ENCODE results near the gene RNU2-63P. TPM values are rescaled to one million over a fixed set of nuclear protein-coding genes. Genes with fewer than 3 reads are reported as not detected.
"Not testable (repeated sequence)": the region's sequence is repeated elsewhere in the genome, so short reads cannot be mapped to it uniquely, and the experiment has no call there.

RNU2-63P gene
- polyA plus RNA-seq, 4 donors = not detected

- no peaks in the 10 kb centered on the region for H3K36me3 ChIP-seq (ENCODE audit: control insufficient read depth in 3 of 3, insufficient read depth in 2 of 3, low read depth in 1 of 3, low read length in 3 of 3)
- FAIRE-seq (no peak), DNase-seq (no peak)
- H3K4me1 ChIP-seq (ENCODE audit: control insufficient read depth in 3 of 3, insufficient read depth in 2 of 3, low read depth in 1 of 3, low read length in 2 of 3) = no peaks in the 10 kb centered on the region
- H3K4me3 ChIP-seq (ENCODE audit: low read depth in 1 of 3, low read length in 3 of 3) = no peak overlapping the region
- H3K9me3 ChIP-seq (ENCODE audit: control insufficient read depth in 2 of 2, insufficient read depth in 1 of 2, low read depth in 1 of 2, low read length in 1 of 2) = no peaks in the 10 kb centered on the region
- no peak overlapping the region for H3K27ac ChIP-seq (ENCODE audit: low read depth in 1 of 3, low read length in 2 of 3)
- H3K27me3 ChIP-seq (ENCODE audit: control insufficient read depth in 3 of 3, insufficient read depth in 3 of 3, low read length in 3 of 3) = no peaks in the 10 kb centered on the region
- 79 to 88% (median 85%) methylated on average over 6 of the region's 6 CpGs for WGBS, 3 donors
These were observed 10.6 kb downstream of the RNU2-63P start for GRCh38 chr2:88005776-88006175.

DNA sequence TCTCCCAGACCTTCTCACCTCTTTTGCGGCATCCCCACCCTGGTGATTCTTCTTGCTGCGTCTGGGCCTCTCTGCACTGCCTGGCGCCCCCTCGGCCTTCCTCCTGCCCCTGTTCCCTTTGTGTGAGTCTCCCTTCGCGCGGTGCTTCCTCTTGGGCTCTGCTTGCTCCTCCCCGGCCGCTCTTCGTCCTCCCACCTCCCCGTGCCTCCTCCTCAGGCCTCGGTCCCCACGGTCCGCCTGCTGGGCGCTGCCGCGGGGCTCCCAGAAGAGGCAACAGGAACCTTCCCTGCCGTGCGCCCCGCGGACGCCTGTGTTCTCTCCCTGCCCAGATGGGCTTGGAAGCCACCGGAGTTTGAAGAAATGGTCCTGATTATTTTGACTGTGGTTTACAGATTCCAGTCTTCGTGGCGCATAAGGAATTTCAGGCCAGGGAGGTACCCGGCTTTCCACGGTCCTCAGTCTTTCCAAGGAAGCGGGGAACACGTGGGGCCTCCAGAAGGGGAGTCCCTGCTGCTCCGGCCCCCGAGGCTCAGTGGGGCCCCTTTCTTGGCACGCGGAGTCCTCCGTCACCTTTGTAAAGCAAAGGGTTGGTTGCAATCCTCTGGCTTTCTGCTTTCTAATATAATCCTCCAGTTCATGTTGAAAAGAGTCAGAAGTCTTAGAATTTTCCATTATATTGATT lies 13.1 kb downstream of the RNU2-63P start:
- H3K4me3 ChIP-seq (ENCODE audit: low read depth in 1 of 3, low read length in 3 of 3) = no peak overlapping the region
- 51 to 72% (median 71%) methylated on average over 32 to 34 of the region's 34 CpGs for WGBS, 3 donors
- no peaks in the 10 kb centered on the region for H3K36me3 ChIP-seq (ENCODE audit: control insufficient read depth in 3 of 3, insufficient read depth in 2 of 3, low read depth in 1 of 3, low read length in 3 of 3)
- H3K9me3 ChIP-seq (ENCODE audit: control insufficient read depth in 2 of 2, insufficient read depth in 1 of 2, low read depth in 1 of 2, low read length in 1 of 2) = no peaks in the 10 kb centered on the region
- no peaks in the 10 kb centered on the region for H3K4me1 ChIP-seq (ENCODE audit: control insufficient read depth in 3 of 3, insufficient read depth in 2 of 3, low read depth in 1 of 3, low read length in 2 of 3)
- FAIRE-seq (no peak), DNase-seq (no peak)
- no peaks in the 10 kb centered on the region for H3K27me3 ChIP-seq (ENCODE audit: control insufficient read depth in 3 of 3, insufficient read depth in 3 of 3, low read length in 3 of 3)
- no peak overlapping the region for H3K27ac ChIP-seq (ENCODE audit: low read depth in 1 of 3, low read length in 2 of 3)

DNA sequence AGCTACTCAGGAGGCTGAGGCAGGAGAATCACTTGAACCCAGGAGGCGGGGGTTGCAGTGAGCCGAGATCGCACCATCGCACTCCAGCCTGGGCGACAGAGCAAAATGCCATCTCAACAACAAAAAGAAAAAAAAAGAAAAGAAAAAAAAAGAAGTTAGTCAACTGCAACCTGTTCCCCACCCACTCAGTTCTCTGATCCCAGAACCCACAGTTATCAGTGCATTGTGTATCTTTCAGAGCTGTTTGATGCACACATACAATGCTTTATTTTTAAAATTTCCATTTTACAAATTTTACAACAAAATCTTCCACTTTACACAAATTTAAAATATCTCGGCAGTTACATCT lies 14.0 kb downstream of the RNU2-63P start:
- no peak overlapping the region for H3K27ac ChIP-seq (ENCODE audit: low read depth in 1 of 3, low read length in 2 of 3)
- FAIRE-seq = no peak
- no peaks in the 10 kb centered on the region for H3K36me3 ChIP-seq (ENCODE audit: control insufficient read depth in 3 of 3, insufficient read depth in 2 of 3, low read depth in 1 of 3, low read length in 3 of 3)
- H3K4me1 ChIP-seq (ENCODE audit: control insufficient read depth in 3 of 3, insufficient read depth in 2 of 3, low read depth in 1 of 3, low read length in 2 of 3) = no peaks in the 10 kb centered on the region
- H3K4me3 ChIP-seq (ENCODE audit: low read depth in 1 of 3, low read length in 3 of 3) = no peak overlapping the region
- 91 to 96% (median 93%) methylated on average over 6 of the region's 6 CpGs for WGBS, 3 donors
- H3K27me3 ChIP-seq (ENCODE audit: control insufficient read depth in 3 of 3, insufficient read depth in 3 of 3, low read length in 3 of 3) = no peaks in the 10 kb centered on the region
- H3K9me3 ChIP-seq (ENCODE audit: control insufficient read depth in 2 of 2, insufficient read depth in 1 of 2, low read depth in 1 of 2, low read length in 1 of 2) = no peaks in the 10 kb centered on the region
- no peak for DNase-seq

GRCh38 chr2:88000474-88000873 lies 15.9 kb downstream of the RNU2-63P start:
- not testable (repeated sequence) for H3K27me3 ChIP-seq (ENCODE audit: control insufficient read depth in 3 of 3, insufficient read depth in 3 of 3, low read length in 3 of 3); H3K36me3 ChIP-seq (ENCODE audit: control insufficient read depth in 3 of 3, insufficient read depth in 2 of 3, low read depth in 1 of 3, low read length in 3 of 3); H3K9me3 ChIP-seq (ENCODE audit: control insufficient read depth in 2 of 2, insufficient read depth in 1 of 2, low read depth in 1 of 2, low read length in 1 of 2); H3K4me1 ChIP-seq (ENCODE audit: control insufficient read depth in 3 of 3, insufficient read depth in 2 of 3, low read depth in 1 of 3, low read length in 2 of 3); H3K4me3 ChIP-seq (ENCODE audit: low read depth in 1 of 3, low read length in 3 of 3); FAIRE-seq; H3K27ac ChIP-seq (ENCODE audit: low read depth in 1 of 3, low read length in 2 of 3); DNase-seq
- 62 to 63% (median 62%) methylated on average over 3 of the region's 3 CpGs for WGBS, 3 donors

DNA sequence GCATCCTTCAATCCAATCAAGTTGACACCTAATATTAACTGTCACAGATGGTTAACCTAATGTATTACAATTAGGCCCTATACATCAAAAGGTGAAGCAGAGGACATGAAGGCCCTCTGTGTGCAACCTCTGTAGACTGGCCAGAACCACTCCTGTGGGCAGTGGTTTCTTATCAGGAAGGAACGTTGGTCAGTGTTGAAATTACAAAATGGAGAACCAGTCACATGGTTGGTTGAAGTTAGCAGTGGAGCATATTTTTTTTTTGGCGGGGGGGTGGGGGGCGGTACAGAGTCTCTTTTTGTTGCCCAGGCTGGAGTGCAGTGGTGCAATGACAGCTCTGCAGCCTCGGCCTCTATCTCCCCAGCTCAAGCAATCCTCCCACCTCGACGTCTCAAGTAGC lies 19.8 kb downstream of the RNU2-63P start:
- WGBS, 3 donors = 77 to 86% (median 82%) methylated on average over 6 of the region's 6 CpGs
- no peaks in the 10 kb centered on the region for H3K9me3 ChIP-seq (ENCODE audit: control insufficient read depth in 2 of 2, insufficient read depth in 1 of 2, low read depth in 1 of 2, low read length in 1 of 2)

DNA sequence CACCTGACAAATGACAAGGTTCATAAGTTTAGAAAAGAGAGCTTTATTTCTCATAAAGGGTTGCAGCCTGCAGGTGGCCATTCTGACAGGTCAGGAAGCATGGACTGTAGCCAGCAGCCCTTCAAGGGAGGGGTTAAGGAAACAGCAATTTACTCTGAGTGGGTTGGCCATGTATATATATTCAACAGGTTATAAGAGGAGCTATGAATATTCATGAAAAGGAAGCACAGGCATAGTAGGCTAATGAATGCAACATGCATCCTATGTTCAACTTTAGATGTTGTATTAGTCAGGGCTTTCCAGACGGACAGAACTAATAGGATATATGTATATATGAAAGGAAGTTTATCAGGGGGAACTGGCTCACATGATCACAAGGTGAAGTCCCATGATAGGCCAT lies 20.6 kb downstream of the RNU2-63P start:
- no peak overlapping the region for H3K27ac ChIP-seq (ENCODE audit: low read depth in 1 of 3, low read length in 2 of 3)
- H3K36me3 ChIP-seq (ENCODE audit: control insufficient read depth in 3 of 3, insufficient read depth in 2 of 3, low read depth in 1 of 3, low read length in 3 of 3) = no peaks in the 10 kb centered on the region
- H3K9me3 ChIP-seq (ENCODE audit: control insufficient read depth in 2 of 2, insufficient read depth in 1 of 2, low read depth in 1 of 2, low read length in 1 of 2) = no peaks in the 10 kb centered on the region
- DNase-seq (no peak), FAIRE-seq (no peak)
- H3K27me3 ChIP-seq (ENCODE audit: control insufficient read depth in 3 of 3, insufficient read depth in 3 of 3, low read length in 3 of 3) = no peaks in the 10 kb centered on the region
- H3K4me3 ChIP-seq (ENCODE audit: low read depth in 1 of 3, low read length in 3 of 3) = no peak overlapping the region
- 57 to 67% (median 64%) methylated on average over 1 of the region's 1 CpG for WGBS, 3 donors
- H3K4me1 ChIP-seq (ENCODE audit: control insufficient read depth in 3 of 3, insufficient read depth in 2 of 3, low read depth in 1 of 3, low read length in 2 of 3) = no peaks in the 10 kb centered on the region

More for the DNA sequence above, 19.8 kb downstream of the RNU2-63P start:
- H3K4me3 ChIP-seq (ENCODE audit: low read depth in 1 of 3, low read length in 3 of 3) = no peak overlapping the region
- DNase-seq (no peak), FAIRE-seq (no peak)
- H3K4me1 ChIP-seq (ENCODE audit: control insufficient read depth in 3 of 3, insufficient read depth in 2 of 3, low read depth in 1 of 3, low read length in 2 of 3) = no peaks in the 10 kb centered on the region
- H3K27me3 ChIP-seq (ENCODE audit: control insufficient read depth in 3 of 3, insufficient read depth in 3 of 3, low read length in 3 of 3) = no peaks in the 10 kb centered on the region
- no peaks in the 10 kb centered on the region for H3K36me3 ChIP-seq (ENCODE audit: control insufficient read depth in 3 of 3, insufficient read depth in 2 of 3, low read depth in 1 of 3, low read length in 3 of 3)
- H3K27ac ChIP-seq (ENCODE audit: low read depth in 1 of 3, low read length in 2 of 3) = no peak overlapping the region

GRCh38 chr2:87994304-87994850 lies 22.0 kb downstream of the RNU2-63P start:
- 70 to 76% (median 73%) methylated on average over 7 of the region's 7 CpGs for WGBS, 3 donors
- H3K27me3 ChIP-seq (ENCODE audit: control insufficient read depth in 3 of 3, insufficient read depth in 3 of 3, low read length in 3 of 3); DNase-seq; H3K36me3 ChIP-seq (ENCODE audit: control insufficient read depth in 3 of 3, insufficient read depth in 2 of 3, low read depth in 1 of 3, low read length in 3 of 3); H3K27ac ChIP-seq (ENCODE audit: low read depth in 1 of 3, low read length in 2 of 3); FAIRE-seq; H3K4me1 ChIP-seq (ENCODE audit: control insufficient read depth in 3 of 3, insufficient read depth in 2 of 3, low read depth in 1 of 3, low read length in 2 of 3); H3K4me3 ChIP-seq (ENCODE audit: low read depth in 1 of 3, low read length in 3 of 3); H3K9me3 ChIP-seq (ENCODE audit: control insufficient read depth in 2 of 2, insufficient read depth in 1 of 2, low read depth in 1 of 2, low read length in 1 of 2): not testable (repeated sequence)

DNA sequence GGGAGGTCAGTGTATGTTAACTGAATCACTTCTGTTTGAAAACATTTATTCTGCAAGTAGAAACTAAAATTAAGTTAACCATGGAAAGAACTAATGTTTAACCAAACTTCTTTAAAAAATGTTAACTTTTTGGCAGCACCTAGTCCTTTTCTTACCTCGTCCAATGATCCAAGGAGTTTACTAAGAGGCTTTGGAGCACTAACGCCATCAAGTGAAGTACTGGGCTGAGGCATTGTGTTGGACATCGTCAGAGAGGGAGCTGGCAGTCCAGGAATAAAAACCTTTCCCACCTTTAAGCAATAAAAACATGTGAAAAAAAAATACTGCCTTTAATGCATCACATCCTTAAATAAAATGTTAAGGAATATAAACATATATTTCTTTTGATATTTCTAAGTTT lies 23.8 kb downstream of the RNU2-63P start:
- H3K27me3 ChIP-seq (ENCODE audit: control insufficient read depth in 3 of 3, insufficient read depth in 3 of 3, low read length in 3 of 3) = not testable (repeated sequence)
- peak; percentile 93 for FAIRE-seq
- WGBS, 3 donors = 17 to 28% (median 19%) methylated on average over 2 of the region's 3 CpGs

GRCh38 chr2:87987473-87987872 lies 28.9 kb downstream of the RNU2-63P start:
- not testable (repeated sequence) for FAIRE-seq; H3K27me3 ChIP-seq (ENCODE audit: control insufficient read depth in 3 of 3, insufficient read depth in 3 of 3, low read length in 3 of 3); H3K27ac ChIP-seq (ENCODE audit: low read depth in 1 of 3, low read length in 2 of 3); H3K36me3 ChIP-seq (ENCODE audit: control insufficient read depth in 3 of 3, insufficient read depth in 2 of 3, low read depth in 1 of 3, low read length in 3 of 3); H3K4me3 ChIP-seq (ENCODE audit: low read depth in 1 of 3, low read length in 3 of 3); DNase-seq; H3K4me1 ChIP-seq (ENCODE audit: control insufficient read depth in 3 of 3, insufficient read depth in 2 of 3, low read depth in 1 of 3, low read length in 2 of 3); H3K9me3 ChIP-seq (ENCODE audit: control insufficient read depth in 2 of 2, insufficient read depth in 1 of 2, low read depth in 1 of 2, low read length in 1 of 2)
- WGBS, 3 donors = no CpG with 5 or more reads among the region's 1 CpG

More for the DNA sequence above, 23.8 kb downstream of the RNU2-63P start:
- not testable (repeated sequence) for H3K4me3 ChIP-seq (ENCODE audit: low read depth in 1 of 3, low read length in 3 of 3); H3K36me3 ChIP-seq (ENCODE audit: control insufficient read depth in 3 of 3, insufficient read depth in 2 of 3, low read depth in 1 of 3, low read length in 3 of 3); H3K27ac ChIP-seq (ENCODE audit: low read depth in 1 of 3, low read length in 2 of 3); DNase-seq; H3K9me3 ChIP-seq (ENCODE audit: control insufficient read depth in 2 of 2, insufficient read depth in 1 of 2, low read depth in 1 of 2, low read length in 1 of 2); H3K4me1 ChIP-seq (ENCODE audit: control insufficient read depth in 3 of 3, insufficient read depth in 2 of 3, low read depth in 1 of 3, low read length in 2 of 3)

Measured in small intestine (tissue), 7 donors.